ENCODE data around the gene F2. TPM values are rescaled to one million over a fixed set of nuclear protein-coding genes. Genes with fewer than 3 reads are reported as not detected.
A peak's percentile ranks its signal among the peaks of the same experiment; 100 is the strongest.
"Not testable (repeated sequence)": the region's sequence is repeated elsewhere in the genome, so short reads cannot be mapped to it uniquely, and the experiment has no call there.

F2 gene
- total and polyA plus RNA-seq, 11 donors: 0.08 to 0.18 (median 0.17) TPM; not detected in 8

DNA sequence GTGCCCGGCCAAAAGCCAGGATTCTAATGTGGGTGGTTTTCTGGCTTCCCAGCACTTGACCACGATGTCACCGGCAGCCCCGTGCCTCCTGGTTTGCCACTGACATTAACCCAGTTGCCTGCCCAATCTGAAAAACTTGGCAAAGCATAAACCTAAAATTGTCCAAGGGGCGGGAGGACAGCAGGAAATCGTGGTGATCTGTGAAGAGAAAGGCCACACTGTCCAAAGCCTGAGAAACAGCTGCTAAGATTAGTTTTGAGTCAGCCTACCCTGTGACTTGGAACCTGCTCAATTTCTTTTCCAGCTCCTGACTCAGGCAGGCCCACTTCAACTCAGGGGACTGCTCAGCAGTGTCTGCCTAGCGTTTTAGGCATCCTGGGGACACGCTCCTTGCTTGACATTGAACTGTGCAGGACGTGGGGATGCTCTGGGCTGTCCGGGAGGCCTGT, 8.2 kb upstream of the F2 start:
- no peak overlapping the region for H3K4me3 ChIP-seq
- 22 to 39% (median 34%) methylated on average over 5 to 10 of the region's 10 CpGs for WGBS, 4 donors
- intact Hi-C loops (cut with DNase I): no loop called here
- H3K36me3 ChIP-seq: peaks cover 0 to 24% (median 18%) of the 10 kb centered on the region in 9 donors
- ATAC-seq (peak; percentile 97 to 99 (median 98)), DNase-seq (peak in 4 of 5 donors; percentile 77 to 87 (median 82))
- peaks cover 0 to 29% (median 16%) of the 10 kb centered on the region in 12 donors for H3K4me1 ChIP-seq
- H3K9me3 ChIP-seq: no peaks in the 10 kb centered on the region
- H3K27ac ChIP-seq: peak overlapping the region; percentile 77 to 99 (median 90)
- TF ChIP-seq, protein P1, sequence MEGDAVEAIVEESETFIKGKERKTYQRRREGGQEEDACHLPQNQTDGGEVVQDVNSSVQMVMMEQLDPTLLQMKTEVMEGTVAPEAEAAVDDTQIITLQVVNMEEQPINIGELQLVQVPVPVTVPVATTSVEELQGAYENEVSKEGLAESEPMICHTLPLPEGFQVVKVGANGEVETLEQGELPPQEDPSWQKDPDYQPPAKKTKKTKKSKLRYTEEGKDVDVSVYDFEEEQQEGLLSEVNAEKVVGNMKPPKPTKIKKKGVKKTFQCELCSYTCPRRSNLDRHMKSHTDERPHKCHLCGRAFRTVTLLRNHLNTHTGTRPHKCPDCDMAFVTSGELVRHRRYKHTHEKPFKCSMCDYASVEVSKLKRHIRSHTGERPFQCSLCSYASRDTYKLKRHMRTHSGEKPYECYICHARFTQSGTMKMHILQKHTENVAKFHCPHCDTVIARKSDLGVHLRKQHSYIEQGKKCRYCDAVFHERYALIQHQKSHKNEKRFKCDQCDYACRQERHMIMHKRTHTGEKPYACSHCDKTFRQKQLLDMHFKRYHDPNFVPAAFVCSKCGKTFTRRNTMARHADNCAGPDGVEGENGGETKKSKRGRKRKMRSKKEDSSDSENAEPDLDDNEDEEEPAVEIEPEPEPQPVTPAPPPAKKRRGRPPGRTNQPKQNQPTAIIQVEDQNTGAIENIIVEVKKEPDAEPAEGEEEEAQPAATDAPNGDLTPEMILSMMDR (IDR thresholded peaks at IDR 0.05): no peak
- no peak for TF ChIP-seq POLR2A (IDR thresholded peaks at IDR 0.05)
- H3K27me3 ChIP-seq: no peaks in the 10 kb centered on the region

DNA sequence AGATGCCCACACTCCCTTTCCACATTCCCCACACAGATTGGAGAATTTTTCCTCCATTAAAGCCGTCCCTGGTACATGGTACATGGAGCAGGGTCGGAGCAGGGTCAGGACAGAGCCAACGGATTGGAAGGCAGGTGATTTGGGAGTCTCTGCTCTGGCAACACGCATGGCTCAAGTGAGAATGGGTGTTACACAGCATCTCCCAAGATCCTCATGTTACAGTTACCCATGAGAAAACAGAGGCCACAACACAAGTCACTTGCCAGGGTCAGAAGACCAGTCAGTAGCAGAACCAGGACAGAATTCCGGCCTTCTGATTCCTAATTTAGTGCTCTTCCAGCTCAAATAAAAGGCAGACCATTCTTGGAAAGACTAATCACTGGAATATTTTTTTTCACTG, 7.7 kb upstream of the F2 start:
- ATAC-seq (peak in 3 of 4 donors; percentile 8 to 38 (median 35)), DNase-seq (no peak)
- no peak overlapping the region for H3K4me3 ChIP-seq
- peaks cover 0 to 20% (median 13%) of the 10 kb centered on the region in 9 donors for H3K36me3 ChIP-seq
- intact Hi-C loops (cut with DNase I): no loop called here
- H3K27me3 ChIP-seq: no peaks in the 10 kb centered on the region
- no peak for TF ChIP-seq POLR2A (IDR thresholded peaks at IDR 0.05)
- TF ChIP-seq, protein P1 (IDR thresholded peaks at IDR 0.05): no peak
- H3K4me1 ChIP-seq: peaks cover 0 to 29% (median 16%) of the 10 kb centered on the region in 12 donors
- H3K9me3 ChIP-seq: no peaks in the 10 kb centered on the region
- 31 to 48% (median 42%) methylated on average over 4 to 5 of the region's 5 CpGs for WGBS, 4 donors
- peak overlapping the region; percentile 77 to 99 (median 90) for H3K27ac ChIP-seq

DNA sequence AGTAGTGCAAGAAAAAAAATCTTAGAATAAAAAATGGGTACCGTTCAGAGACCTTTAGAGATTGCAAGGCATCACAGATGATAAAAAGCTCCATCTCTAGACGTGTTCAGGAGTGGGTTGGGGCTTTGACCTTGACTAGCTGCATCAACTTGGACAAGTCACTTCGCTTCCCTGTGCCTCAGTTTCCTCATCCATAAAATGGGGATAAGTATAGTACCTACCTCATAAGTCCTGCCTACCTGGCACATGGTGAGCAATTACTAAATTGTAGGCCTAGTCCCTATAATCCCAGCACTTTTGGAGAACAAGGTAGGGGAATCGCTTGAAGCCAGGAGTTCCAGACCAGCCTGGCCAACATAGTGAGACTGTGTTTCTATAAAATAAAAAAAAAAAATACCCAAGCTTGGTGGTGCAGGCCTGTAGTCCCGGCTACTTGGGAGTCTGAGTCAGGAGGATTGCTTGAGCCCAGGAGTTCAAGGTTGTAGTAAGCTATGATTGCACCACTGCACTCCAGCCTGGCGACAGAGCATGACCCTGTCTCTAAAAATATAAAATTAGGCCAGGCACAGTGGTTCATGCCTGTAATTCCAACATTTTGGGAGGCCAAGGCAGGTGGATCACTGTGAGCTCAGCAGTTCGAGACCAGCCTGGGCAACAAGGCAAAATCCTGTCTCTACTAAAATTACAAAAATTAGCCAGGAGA, 6.0 kb upstream of the F2 start:
- no peaks in the 10 kb centered on the region for H3K9me3 ChIP-seq
- intact Hi-C loops (cut with DNase I): no loop called here
- no peak overlapping the region for H3K4me3 ChIP-seq
- peak overlapping the region in 8 of 12 donors; percentile 26 to 99 (median 90) for H3K27ac ChIP-seq
- WGBS, 4 donors: 87 to 94% (median 91%) methylated on average over 7 of the region's 7 CpGs
- ATAC-seq (no peak), DNase-seq (no peak)
- no peak for TF ChIP-seq POLR2A (IDR thresholded peaks at IDR 0.05)
- TF ChIP-seq, protein P1 (IDR thresholded peaks at IDR 0.05): no peak
- peaks cover 0 to 29% (median 16%) of the 10 kb centered on the region in 12 donors for H3K4me1 ChIP-seq
- H3K27me3 ChIP-seq: no peaks in the 10 kb centered on the region
- peaks cover 0 to 4% (median 0%) of the 10 kb centered on the region in 9 donors for H3K36me3 ChIP-seq

DNA sequence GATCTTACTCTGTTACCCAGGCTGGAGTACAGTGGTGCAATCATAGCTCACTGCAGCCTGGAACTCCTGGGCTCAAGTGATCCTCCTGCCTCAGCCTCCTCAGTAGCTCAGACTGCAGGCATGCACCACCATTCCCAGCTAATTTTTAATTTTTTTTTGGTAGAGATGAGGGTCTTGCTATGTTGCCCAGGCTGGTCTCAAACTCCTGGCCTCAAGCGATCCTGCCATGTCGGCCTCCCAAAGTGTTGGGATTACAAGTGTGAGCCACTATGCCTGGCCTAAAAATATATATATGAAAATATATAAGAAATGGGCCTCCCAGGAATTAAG, 1.2 kb upstream of the F2 start:
- H3K9me3 ChIP-seq; intact Hi-C loops (cut with DNase I); H3K4me1 ChIP-seq; H3K4me3 ChIP-seq; H3K27ac ChIP-seq; ATAC-seq; H3K36me3 ChIP-seq; H3K27me3 ChIP-seq; DNase-seq: not testable (repeated sequence)
- WGBS, 4 donors: 92 to 97% (median 96%) methylated on average over 2 of the region's 2 CpGs

Measured in heart left ventricle (tissue), 16 donors.